ENCODE results near the gene ANKRD65.
A peak's percentile ranks its signal among the peaks of the same experiment; 100 is the strongest.
"Not testable (repeated sequence)": the region's sequence is repeated elsewhere in the genome, so short reads cannot be mapped to it uniquely, and the experiment has no call there.

ANKRD65 gene

GRCh38 chr1:1430114-1430982, 9.3 kb upstream of the ANKRD65 start:
- DNase-seq, result peak; percentile 97

- DNase-seq, result no peak
Observed at GRCh38 chr1:1429671-1430073, 8.6 kb upstream of the ANKRD65 start.

GRCh38 chr1:1428967-1429366, 7.9 kb upstream of the ANKRD65 start:
- DNase-seq, result not testable (repeated sequence)

GRCh38 chr1:1428174-1428573, 7.1 kb upstream of the ANKRD65 start:
- peak; percentile 57 for DNase-seq

GRCh38 chr1:1427820-1428148, 6.7 kb upstream of the ANKRD65 start:
- peak; percentile 46 for DNase-seq

- DNase-seq, result peak; percentile 99
Observed at GRCh38 chr1:1427106-1427819, 6.2 kb upstream of the ANKRD65 start.

- DNase-seq, result no peak
Observed at GRCh38 chr1:1426496-1427105, 5.5 kb upstream of the ANKRD65 start.

- no peak for DNase-seq
Observed at GRCh38 chr1:1425753-1426495, 4.8 kb upstream of the ANKRD65 start.

GRCh38 chr1:1425426-1425752, 4.3 kb upstream of the ANKRD65 start:
- no peak for DNase-seq

GRCh38 chr1:1424707-1425106, 3.6 kb upstream of the ANKRD65 start:
- no peak for DNase-seq

GRCh38 chr1:1423245-1423597, 2.1 kb upstream of the ANKRD65 start:
- no peak for DNase-seq

- DNase-seq, result peak; percentile 38
Observed at GRCh38 chr1:1422465-1423244, 1.6 kb upstream of the ANKRD65 start.

- DNase-seq, result no peak
Observed at GRCh38 chr1:1421907-1422464, 910 bp upstream of the ANKRD65 start.

- DNase-seq, result peak; percentile 78
Observed at GRCh38 chr1:1420654-1421141, 378 bp downstream of the ANKRD65 start.

- peak; percentile 63 for DNase-seq
Observed at GRCh38 chr1:1419813-1420653, 1.0 kb downstream of the ANKRD65 start.

- no peak for DNase-seq
Observed at GRCh38 chr1:1419363-1419812, 1.7 kb downstream of the ANKRD65 start.

GRCh38 chr1:1418464-1419362, 2.4 kb downstream of the ANKRD65 start:
- no peak for DNase-seq

- DNase-seq, result not testable (repeated sequence)
Observed at GRCh38 chr1:1417825-1418463, 3.1 kb downstream of the ANKRD65 start.

- DNase-seq, result peak; percentile 72
Observed at GRCh38 chr1:1417396-1417795, 3.7 kb downstream of the ANKRD65 start.
